OCI-LY3 (cell line): ENCODE data around the gene ARL6IP6.
A peak's percentile ranks its signal among the peaks of the same experiment; 100 is the strongest.

Experiments
- H2AFZ ChIP-seq: fragments of 200-600, 300-600 bp; shearing (Covaris generic); 2 replicates; pipeline ENCODE4 v1.6.0; 2014; ENCODE audit warnings: antibody characterized with exemption, low read depth, low read length
- H3K27ac ChIP-seq: fragments of 200-600, 300-600 bp; sonication (generic); 2 replicates; pipeline ENCODE4 v1.5.1; 2014; ENCODE audit warnings: mild to moderate bottlenecking, low read length, moderate library complexity, mixed read lengths
- H3K27me3 ChIP-seq: fragments of 200-600, 300-600 bp; sonication (generic); 2 replicates; pipeline ENCODE4 v1.6.1; 2014; ENCODE audit warnings: low read depth, low read length, mixed read lengths
- H3K36me3 ChIP-seq: fragments of 200-600, 300-600 bp; sonication (generic); replicated peaks from 2 replicates; pipeline ENCODE3; 2014; ENCODE audit warnings: low read depth, low read length, mixed read lengths
- H3K4me1 ChIP-seq: fragments of 300-600, 200-600 bp; sonication (generic); 2 replicates; pipeline ENCODE4 v1.6.1; 2014; ENCODE audit warnings: low read length, mixed read lengths
- H3K4me2 ChIP-seq: fragments of 200-600, 300-600 bp; sonication (generic); 2 replicates; pipeline ENCODE4 v1.6.1; 2014; ENCODE audit warnings: low read length, mixed read lengths
- H3K4me3 ChIP-seq: fragments of 300-600, 200-600 bp; sonication (generic); 2 replicates; pipeline ENCODE4 v1.5.1; 2014; ENCODE audit warnings: antibody characterized with exemption, mild to moderate bottlenecking, low read length, moderate library complexity
- H3K79me2 ChIP-seq: fragments of 300-600, 200-600 bp; shearing (Covaris generic); 2 replicates; pipeline ENCODE4 v1.6.1; 2014; ENCODE audit warnings: mild to moderate bottlenecking, low read length, mixed read lengths
- H3K9ac ChIP-seq: fragments of 300-600, 200-600 bp; shearing (Covaris generic); 2 replicates; pipeline ENCODE4 v1.6.0; 2014; ENCODE audit warnings: mild to moderate bottlenecking, low read length, moderate library complexity
- H3K9me3 ChIP-seq: fragments of 200-600, 300-600 bp; shearing (Covaris generic); 2 replicates; pipeline ENCODE4 v1.6.1; 2014; ENCODE audit warnings: low read length, mixed read lengths; ENCODE audit not compliant: insufficient read depth
- H4K20me1 ChIP-seq: fragments of 200-600, 300-600 bp; sonication (generic); 2 replicates; pipeline ENCODE4 v1.6.1; 2016; ENCODE audit warnings: low read length, mixed read lengths; ENCODE audit not compliant: insufficient read depth
- EZH2phosphoT487 ChIP-seq: fragments of 200-600 bp; shearing (Covaris generic); IDR thresholded peaks from 2 replicates; pipeline ENCODE4 v1.6.1; 2018; ENCODE audit warnings: antibody characterized with exemption, mixed run types, low read depth
- TF ChIP-seq, protein P1 (sequence below): fragments of 200-600, 300-600 bp; sonication (generic); IDR thresholded peaks from 2 replicates; pipeline ENCODE4 v1.5.1; 2014; ENCODE audit warnings: antibody characterized with exemption, low read length, low read depth

Gene ARL6IP6

DNA sequence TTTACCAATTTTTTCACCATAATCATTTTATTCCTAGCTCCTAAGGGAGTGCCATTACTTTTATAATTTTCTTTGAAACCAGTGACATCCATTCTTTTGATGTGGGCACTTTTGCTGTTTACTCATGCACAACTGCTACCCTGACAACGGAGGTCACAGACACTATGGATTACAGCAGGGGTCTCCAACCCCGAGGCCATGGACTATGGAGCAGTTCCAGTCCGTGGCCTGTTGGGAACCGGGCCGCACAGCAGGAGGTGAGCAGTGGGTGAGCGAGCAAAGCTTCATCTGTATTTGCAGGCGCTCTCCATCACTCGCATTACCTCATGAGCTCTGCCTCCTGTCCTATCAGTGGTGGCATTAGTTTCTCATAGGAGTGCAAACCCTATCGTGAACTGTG lies 35.8 kb upstream of the ARL6IP6 start:
- Histone ChIP-seq H3K27me3 (no peaks in the 10 kb centered on the region), H2AFZ (no peak overlapping the region), H3K36me3 (peaks cover 43% of the 10 kb centered on the region), H3K79me2 (peaks cover 56% of the 10 kb centered on the region), H3K4me3 (no peak overlapping the region), H3K4me2 (no peak overlapping the region), H3K9me3 (no peaks in the 10 kb centered on the region), H3K27ac (no peak overlapping the region), H4K20me1 (0 out of 2 replicates have a peak, but pooled peaks cover 7% of the 10 kb centered on the region), H3K4me1 (peaks cover 7% of the 10 kb centered on the region), H3K9ac (no peak overlapping the region)
- TF ChIP-seq, protein P1, sequence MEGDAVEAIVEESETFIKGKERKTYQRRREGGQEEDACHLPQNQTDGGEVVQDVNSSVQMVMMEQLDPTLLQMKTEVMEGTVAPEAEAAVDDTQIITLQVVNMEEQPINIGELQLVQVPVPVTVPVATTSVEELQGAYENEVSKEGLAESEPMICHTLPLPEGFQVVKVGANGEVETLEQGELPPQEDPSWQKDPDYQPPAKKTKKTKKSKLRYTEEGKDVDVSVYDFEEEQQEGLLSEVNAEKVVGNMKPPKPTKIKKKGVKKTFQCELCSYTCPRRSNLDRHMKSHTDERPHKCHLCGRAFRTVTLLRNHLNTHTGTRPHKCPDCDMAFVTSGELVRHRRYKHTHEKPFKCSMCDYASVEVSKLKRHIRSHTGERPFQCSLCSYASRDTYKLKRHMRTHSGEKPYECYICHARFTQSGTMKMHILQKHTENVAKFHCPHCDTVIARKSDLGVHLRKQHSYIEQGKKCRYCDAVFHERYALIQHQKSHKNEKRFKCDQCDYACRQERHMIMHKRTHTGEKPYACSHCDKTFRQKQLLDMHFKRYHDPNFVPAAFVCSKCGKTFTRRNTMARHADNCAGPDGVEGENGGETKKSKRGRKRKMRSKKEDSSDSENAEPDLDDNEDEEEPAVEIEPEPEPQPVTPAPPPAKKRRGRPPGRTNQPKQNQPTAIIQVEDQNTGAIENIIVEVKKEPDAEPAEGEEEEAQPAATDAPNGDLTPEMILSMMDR = no peak

DNA sequence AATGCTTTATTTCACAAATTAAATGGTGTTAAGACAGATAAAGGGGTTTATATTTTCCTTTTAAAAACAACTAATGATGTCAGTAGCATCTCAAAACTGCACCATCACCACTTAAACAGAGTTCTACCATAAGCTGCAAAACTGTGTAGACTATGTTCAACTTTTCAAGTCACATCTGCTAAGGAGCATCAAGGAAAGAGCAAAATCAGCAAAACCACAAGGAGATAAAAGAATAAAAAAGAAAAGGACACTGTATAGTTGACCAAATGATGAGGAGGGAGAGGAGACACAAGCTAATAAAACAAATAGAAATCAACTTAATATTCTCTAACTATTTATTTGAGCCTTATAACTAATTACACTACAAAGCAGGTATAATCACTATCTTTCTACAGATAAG lies 35.0 kb upstream of the ARL6IP6 start:
- Histone ChIP-seq H3K9ac (no peak overlapping the region), H3K4me2 (no peak overlapping the region), H3K4me3 (no peak overlapping the region), H2AFZ (no peak overlapping the region), H3K27me3 (no peaks in the 10 kb centered on the region), H3K9me3 (no peaks in the 10 kb centered on the region), H3K4me1 (peaks cover 7% of the 10 kb centered on the region), H3K36me3 (peaks cover 48% of the 10 kb centered on the region), H4K20me1 (0 out of 2 replicates have a peak, but pooled peaks cover 7% of the 10 kb centered on the region), H3K27ac (no peak overlapping the region), H3K79me2 (peaks cover 63% of the 10 kb centered on the region)
- no peak for TF ChIP-seq EZH2phosphoT487
- TF ChIP-seq, protein P1 = no peak

DNA sequence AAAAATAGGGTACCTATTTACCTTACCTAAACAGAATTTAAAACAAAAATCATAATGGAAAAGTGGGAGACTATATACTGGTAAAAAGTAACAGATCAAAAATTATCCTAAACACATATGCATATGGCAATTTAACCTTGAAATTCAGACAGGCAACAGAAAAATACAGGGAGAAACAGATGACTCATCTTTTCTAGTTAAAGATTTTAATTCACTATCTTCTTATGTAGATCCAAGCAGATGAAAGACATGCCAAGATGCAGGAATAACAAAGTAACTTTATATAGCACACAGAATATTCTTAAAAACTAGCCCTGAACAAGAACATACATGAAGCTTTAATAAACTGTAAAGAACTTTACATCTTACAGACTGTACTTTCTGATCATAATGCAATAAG lies 32.1 kb upstream of the ARL6IP6 start:
- H3K4me3 ChIP-seq = no peak overlapping the region
- TF ChIP-seq, protein P1 = no peak
- TF ChIP-seq EZH2phosphoT487 = no peak
- H3K27me3 ChIP-seq = no peaks in the 10 kb centered on the region
- no peak overlapping the region for H3K9ac ChIP-seq
- 0 out of 2 replicates have a peak, but pooled peaks cover 7% of the 10 kb centered on the region for H4K20me1 ChIP-seq
- peaks cover 6% of the 10 kb centered on the region for H3K4me1 ChIP-seq
- peaks cover 35% of the 10 kb centered on the region for H3K36me3 ChIP-seq
- no peaks in the 10 kb centered on the region for H3K9me3 ChIP-seq
- no peak overlapping the region for H2AFZ ChIP-seq
- no peak overlapping the region for H3K4me2 ChIP-seq
- H3K79me2 ChIP-seq = peaks cover 80% of the 10 kb centered on the region
- H3K27ac ChIP-seq = no peak overlapping the region

- H4K20me1 ChIP-seq = peaks cover 14% of the 10 kb centered on the region; the same call in 1 of the 2 replicates
Observed at GRCh38 chr2:152693033-152693432, 25.4 kb upstream of the ARL6IP6 start.

More at GRCh38 chr2:152693033-152693432, 25.4 kb upstream of the ARL6IP6 start:
- Histone ChIP-seq H3K36me3 (peaks cover 17% of the 10 kb centered on the region), H3K4me2 (peak overlapping the region; percentile 95), H3K4me1 (peaks cover 37% of the 10 kb centered on the region), H3K27ac (peak overlapping the region; percentile 95), H3K9ac (peak overlapping the region; percentile 59), H3K9me3 (no peaks in the 10 kb centered on the region), H3K79me2 (peaks cover 85% of the 10 kb centered on the region), H3K4me3 (peak overlapping the region; percentile 72), H3K27me3 (no peaks in the 10 kb centered on the region), H2AFZ (no peak overlapping the region)
- TF ChIP-seq, protein P1 = no peak
- TF ChIP-seq EZH2phosphoT487 = no peak
